NCI-H2227 (cell line): Measurements from ENCODE around the gene PDLIM1.
A peak's percentile ranks its signal among the peaks of the same experiment; 100 is the strongest.

Experiments
- DNase-seq: peaks from one replicate; lab custom pipeline; 2025; ENCODE audit not compliant: unreplicated experiment; lab: John Stamatoyannopoulos, UW

Gene PDLIM1

GRCh38 chr10:95214369-95214768, 76.4 kb downstream of the PDLIM1 start:
- no peak for DNase-seq

- DNase-seq = no peak
Measured at GRCh38 chr10:95211606-95212279, 79.1 kb downstream of the PDLIM1 start.

GRCh38 chr10:95209509-95210127, 81.2 kb downstream of the PDLIM1 start:
- no peak for DNase-seq

- no peak for DNase-seq
Measured at GRCh38 chr10:95208702-95209391, 82.0 kb downstream of the PDLIM1 start.

GRCh38 chr10:95202865-95203264, 87.9 kb downstream of the PDLIM1 start:
- peak; percentile 3 for DNase-seq

- DNase-seq = no peak
Measured at GRCh38 chr10:95201736-95202135, 89.1 kb downstream of the PDLIM1 start.

GRCh38 chr10:95196046-95196445, 94.8 kb downstream of the PDLIM1 start:
- no peak for DNase-seq

GRCh38 chr10:95193944-95194343, 96.9 kb downstream of the PDLIM1 start, which contains the start of gene ACSM6:
ACSM6 (plus strand) TSS chr10:95194238; CDS start chr10:95194486, 248 bp downstream.
- DNase-seq = no peak

- no peak for DNase-seq
Measured at GRCh38 chr10:95188593-95188992, 102.2 kb downstream of the PDLIM1 start.

GRCh38 chr10:95187617-95188016, 103.2 kb downstream of the PDLIM1 start:
- DNase-seq = no peak
